Body of pancreas (tissue), 4 donors: ENCODE results near the gene TNRC6C. TPM values are rescaled to one million over a fixed set of nuclear protein-coding genes. Genes with fewer than 3 reads are reported as not detected.

Source experiments
- ATAC-seq: fragments of 150-250 bp; one replicate; pipeline ENCODE4 v1.9.1; 2016
- DNase-seq, 4 donors: peaks; one replicate each; pipeline ENCODE4 v3.0.0-alpha.2; 2019
- H3K27ac ChIP-seq, 4 donors: fragments of 200-600 bp; sonication (generic); 1 replicate in 3 of 4; 2 replicates in 1 of 4; pipeline versions ENCODE4 v1.5.1 to v1.6.1; 2016 to 2019; ENCODE audit warnings: mild to moderate bottlenecking in 1 of 4, mixed read lengths in 1 of 4, moderate library complexity in 1 of 4
- H3K27me3 ChIP-seq, 2 donors: fragments of 200-600 bp; sonication (generic); one replicate each; pipeline ENCODE4 v1.6.0; 2016; ENCODE audit warnings: mild to moderate bottlenecking in 1 of 2
- H3K36me3 ChIP-seq, 2 donors: fragments of 200-600 bp; sonication (generic); replicated peaks in 1 of 2; 2 replicates each; pipeline ENCODE4 v1.5.1; 2016; ENCODE audit warnings: low read depth in 2 of 2; ENCODE audit not compliant: insufficient read depth in 1 of 2
- H3K4me1 ChIP-seq: fragments of 200-600 bp; sonication (generic); one replicate; pipeline ENCODE4 v1.6.0; 2016
- H3K4me3 ChIP-seq, 2 donors: fragments of 200-600 bp; sonication (generic); 1 replicate in 1 of 2; 2 replicates in 1 of 2; pipeline ENCODE4 v1.5.1; 2016 to 2019
- H3K9me3 ChIP-seq, 3 donors: fragments of 200-600 bp; sonication (generic); 1 replicate in 2 of 3; 2 replicates in 1 of 3; pipeline ENCODE4 v1.5.1; 2016
- POLR2A ChIP-seq, 3 donors: fragments of 450-650 bp; IDR thresholded peaks; one replicate each; pipeline ENCODE4 v1.6.1; 2016; ENCODE audit warnings: antibody characterized with exemption in 3 of 3, mild to moderate bottlenecking in 2 of 3
- WGBS, 2 donors: methylation state at CpG; one replicate each; pipeline ENCODE4 v1.1.5; 2017; 5-methylcytosine and 5-hydroxymethylcytosine counted together
- intact Hi-C: fragments of 100-400 bp; cut with DNase I; formaldehyde crosslinking; loops from one replicate; pipeline ENCODE4 v1.15.1; 2023
- total RNA-seq, 2 donors: library from RNA; depleted of rRNA; stranded (reverse); fragments of >200 nt; gene quantifications; one replicate each; pipeline ENCODE4 v1.1.0, GENCODE V29; 2016
- TF ChIP-seq, protein P1 (sequence below), 7 experiments: fragments of 450-650 bp in 4 of 7; fragments of 200-600 bp in 3 of 7; sonication (generic) in 3 of 7; IDR thresholded peaks; one replicate each; pipeline ENCODE4 v1.5.1; 2016 to 2019; ENCODE audit warnings: antibody characterized with exemption in 7 of 7

The TNRC6C gene
- total RNA-seq, 2 donors from 2014 or later, result 4.9 to 13.5 TPM

- TF ChIP-seq POLR2A (IDR thresholded peaks at IDR 0.05), result no peak
- TF ChIP-seq, protein P1, sequence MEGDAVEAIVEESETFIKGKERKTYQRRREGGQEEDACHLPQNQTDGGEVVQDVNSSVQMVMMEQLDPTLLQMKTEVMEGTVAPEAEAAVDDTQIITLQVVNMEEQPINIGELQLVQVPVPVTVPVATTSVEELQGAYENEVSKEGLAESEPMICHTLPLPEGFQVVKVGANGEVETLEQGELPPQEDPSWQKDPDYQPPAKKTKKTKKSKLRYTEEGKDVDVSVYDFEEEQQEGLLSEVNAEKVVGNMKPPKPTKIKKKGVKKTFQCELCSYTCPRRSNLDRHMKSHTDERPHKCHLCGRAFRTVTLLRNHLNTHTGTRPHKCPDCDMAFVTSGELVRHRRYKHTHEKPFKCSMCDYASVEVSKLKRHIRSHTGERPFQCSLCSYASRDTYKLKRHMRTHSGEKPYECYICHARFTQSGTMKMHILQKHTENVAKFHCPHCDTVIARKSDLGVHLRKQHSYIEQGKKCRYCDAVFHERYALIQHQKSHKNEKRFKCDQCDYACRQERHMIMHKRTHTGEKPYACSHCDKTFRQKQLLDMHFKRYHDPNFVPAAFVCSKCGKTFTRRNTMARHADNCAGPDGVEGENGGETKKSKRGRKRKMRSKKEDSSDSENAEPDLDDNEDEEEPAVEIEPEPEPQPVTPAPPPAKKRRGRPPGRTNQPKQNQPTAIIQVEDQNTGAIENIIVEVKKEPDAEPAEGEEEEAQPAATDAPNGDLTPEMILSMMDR (IDR thresholded peaks at IDR 0.05), result no peak
- DNase-seq (no peak), ATAC-seq (no peak)
- H3K4me1 ChIP-seq, result peaks cover 20% of the 10 kb centered on the region
- WGBS, 2 donors, result 91 to 98% methylated on average over 7 to 9 of the region's 9 CpGs
- H3K9me3 ChIP-seq, result no peaks in the 10 kb centered on the region
- H3K27ac ChIP-seq, result no peak overlapping the region
- H3K4me3 ChIP-seq, result no peak overlapping the region
- intact Hi-C loops, result loop anchor here (10.0 kb wide), 2 partner anchors 48 to 308 kb away; partner anchors contain the start of gene SYNGR2
- H3K36me3 ChIP-seq, result no peaks in the 10 kb centered on the region
- no peaks in the 10 kb centered on the region for H3K27me3 ChIP-seq
Observed at GRCh38 chr17:78116411-78116810, 157.9 kb downstream of the TNRC6C start.

DNA sequence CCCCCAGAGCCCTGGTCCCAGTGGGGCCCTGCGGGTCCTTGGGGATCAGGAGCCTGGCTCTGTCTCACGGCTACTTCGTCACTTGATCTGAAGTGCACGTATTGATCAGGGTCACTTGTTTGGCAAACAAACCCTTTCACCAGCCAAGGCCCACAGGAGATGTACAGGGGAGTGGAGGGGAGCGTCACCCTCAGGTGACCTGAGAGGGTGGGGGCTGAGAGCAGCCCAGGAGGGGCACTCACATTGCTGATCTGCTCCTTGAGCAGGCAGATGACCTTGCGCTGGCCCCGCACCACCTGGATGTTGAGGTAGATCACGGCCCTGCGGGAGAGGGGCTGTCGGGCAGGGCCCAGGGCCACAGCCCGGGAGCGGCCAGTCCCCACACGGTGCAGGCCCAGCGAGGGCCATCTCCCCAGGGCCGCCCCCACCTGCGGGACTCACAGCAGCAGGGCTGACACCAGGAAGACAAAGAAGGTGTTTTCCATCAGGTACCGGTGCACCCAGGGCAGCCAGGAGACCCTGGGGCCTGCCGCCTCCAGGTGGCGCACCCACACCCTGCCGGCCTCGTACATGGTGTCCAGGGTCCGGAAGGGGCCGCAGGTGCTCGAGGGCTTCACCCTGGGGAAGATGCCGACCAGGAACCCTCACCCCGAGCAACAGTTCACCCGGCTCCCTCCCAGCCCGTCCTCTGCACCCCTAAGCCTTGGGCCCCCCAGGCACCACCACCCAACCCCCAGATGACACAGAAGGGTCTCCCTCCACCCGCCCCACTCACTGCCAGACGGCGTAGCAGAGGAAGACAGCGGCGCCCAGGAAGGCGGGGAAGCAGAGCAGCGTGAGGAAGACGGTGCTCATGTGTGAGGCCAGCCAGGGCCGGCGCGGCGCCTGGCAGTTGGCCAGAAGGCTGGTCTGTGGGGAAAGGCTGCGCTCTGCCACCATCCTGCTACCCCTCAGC, 158.8 kb downstream of the TNRC6C start:
- intact Hi-C loops, result loop anchor here (10.0 kb wide), 2 partner anchors 47 to 307 kb away; partner anchors contain the start of gene SYNGR2
- no peak for TF ChIP-seq POLR2A (IDR thresholded peaks at IDR 0.05)
- TF ChIP-seq, protein P1 (IDR thresholded peaks at IDR 0.05), result peak; percentile 61 to 77 (median 68)
- ATAC-seq, result peak; percentile 63
- DNase-seq, result peak; percentile 59 to 74 (median 64)
- Histone ChIP-seq H3K9me3 (no peaks in the 10 kb centered on the region), H3K36me3 (peaks cover 0 to under 1% of the 10 kb centered on the region in 2 donors), H3K27ac (peak overlapping the region in 1 of 4 donors; percentile 13), H3K4me1 (peaks cover 20% of the 10 kb centered on the region), H3K4me3 (no peak overlapping the region), H3K27me3 (no peaks in the 10 kb centered on the region)
- WGBS, 2 donors, result 21 to 29% methylated on average over 9 to 38 of the region's 41 CpGs

GRCh38 chr17:78118801-78119241, 160.3 kb downstream of the TNRC6C start:
- Histone ChIP-seq H3K4me1 (peaks cover 13% of the 10 kb centered on the region), H3K9me3 (no peaks in the 10 kb centered on the region), H3K36me3 (peaks cover 0 to 5% of the 10 kb centered on the region in 2 donors), H3K4me3 (no peak overlapping the region), H3K27ac (no peak overlapping the region), H3K27me3 (no peaks in the 10 kb centered on the region)
- 84% methylated on average over 13 of the region's 14 CpGs; no CpG with 5 or more reads in 1 of the 2 donors for WGBS, 2 donors
- intact Hi-C loops, result loop anchor here (10.0 kb wide), 2 partner anchors 46 to 306 kb away; partner anchors contain the start of gene SYNGR2
- DNase-seq (no peak), ATAC-seq (no peak)
- no peak for TF ChIP-seq POLR2A (IDR thresholded peaks at IDR 0.05)
- TF ChIP-seq, protein P1 (IDR thresholded peaks at IDR 0.05), result no peak

- Histone ChIP-seq H3K4me1 (peaks cover 13% of the 10 kb centered on the region), H3K36me3 (peaks cover 0 to 5% of the 10 kb centered on the region in 2 donors), H3K27ac (no peak overlapping the region), H3K4me3 (no peak overlapping the region), H3K9me3 (no peaks in the 10 kb centered on the region), H3K27me3 (no peaks in the 10 kb centered on the region)
- intact Hi-C loops, result no loop called here
- no peak for TF ChIP-seq POLR2A (IDR thresholded peaks at IDR 0.05)
- TF ChIP-seq, protein P1 (IDR thresholded peaks at IDR 0.05), result no peak
- 96 to 100% methylated on average over 5 to 9 of the region's 13 CpGs for WGBS, 2 donors
- ATAC-seq (no peak), DNase-seq (no peak)
Observed at GRCh38 chr17:78120537-78120936, 162.0 kb downstream of the TNRC6C start.
